Stimulated activated CD4-positive, alpha-beta T cell treated with anti-CD3 and anti-CD28 coated beads, Interleukin-4, amount 100 ng/mL, for 48 hours (primary cell): ENCODE measurements around the gene ITGA11.

Experiments
- DNase-seq, 2 donors: peaks; one replicate each; pipeline ENCODE4 v3.0.0-alpha.2; 2020; ENCODE audit warnings: low read depth in 2 of 2

ITGA11 gene

GRCh38 chr15:68389041-68389930, 42.7 kb downstream of the ITGA11 start:
- no peak for DNase-seq

DNA sequence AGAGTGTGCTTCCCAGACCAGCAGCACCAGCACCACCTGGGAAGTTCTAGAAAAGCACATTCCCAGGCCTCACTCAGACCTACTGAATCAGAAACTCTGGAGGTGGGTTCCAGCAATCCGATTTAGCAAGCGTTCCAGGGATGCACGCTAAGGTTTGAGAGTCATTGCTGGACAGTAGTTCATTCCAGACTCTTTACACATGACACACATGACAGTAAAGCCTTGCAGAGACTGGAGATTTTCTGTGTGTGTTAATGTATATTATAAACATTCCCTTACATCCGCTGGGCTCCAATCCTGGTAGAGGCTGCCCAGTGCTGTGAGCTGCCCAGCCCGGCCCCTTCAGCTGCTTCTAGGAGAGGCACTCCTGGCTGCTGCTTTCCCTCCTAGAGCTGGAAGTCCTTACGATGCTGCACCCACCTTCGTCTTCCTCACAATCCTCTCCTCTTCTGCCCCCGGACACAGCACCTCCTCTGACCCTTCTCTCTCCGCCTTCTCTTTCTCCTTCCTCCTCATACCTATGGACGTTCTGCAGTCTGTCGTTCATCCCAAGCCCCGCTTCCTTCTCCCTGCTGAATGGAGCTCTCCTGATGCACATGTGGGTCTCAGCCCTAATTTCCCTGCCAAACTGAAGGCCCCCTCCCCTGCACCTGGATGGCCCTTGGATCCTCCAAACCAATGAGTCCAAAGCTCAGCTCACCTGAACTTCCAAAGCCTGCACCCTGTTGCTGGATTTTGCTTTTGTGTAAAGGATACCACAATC, 44.4 kb downstream of the ITGA11 start:
- no peak for DNase-seq

GRCh38 chr15:68386587-68387288, 45.2 kb downstream of the ITGA11 start:
- DNase-seq, result no peak

DNA sequence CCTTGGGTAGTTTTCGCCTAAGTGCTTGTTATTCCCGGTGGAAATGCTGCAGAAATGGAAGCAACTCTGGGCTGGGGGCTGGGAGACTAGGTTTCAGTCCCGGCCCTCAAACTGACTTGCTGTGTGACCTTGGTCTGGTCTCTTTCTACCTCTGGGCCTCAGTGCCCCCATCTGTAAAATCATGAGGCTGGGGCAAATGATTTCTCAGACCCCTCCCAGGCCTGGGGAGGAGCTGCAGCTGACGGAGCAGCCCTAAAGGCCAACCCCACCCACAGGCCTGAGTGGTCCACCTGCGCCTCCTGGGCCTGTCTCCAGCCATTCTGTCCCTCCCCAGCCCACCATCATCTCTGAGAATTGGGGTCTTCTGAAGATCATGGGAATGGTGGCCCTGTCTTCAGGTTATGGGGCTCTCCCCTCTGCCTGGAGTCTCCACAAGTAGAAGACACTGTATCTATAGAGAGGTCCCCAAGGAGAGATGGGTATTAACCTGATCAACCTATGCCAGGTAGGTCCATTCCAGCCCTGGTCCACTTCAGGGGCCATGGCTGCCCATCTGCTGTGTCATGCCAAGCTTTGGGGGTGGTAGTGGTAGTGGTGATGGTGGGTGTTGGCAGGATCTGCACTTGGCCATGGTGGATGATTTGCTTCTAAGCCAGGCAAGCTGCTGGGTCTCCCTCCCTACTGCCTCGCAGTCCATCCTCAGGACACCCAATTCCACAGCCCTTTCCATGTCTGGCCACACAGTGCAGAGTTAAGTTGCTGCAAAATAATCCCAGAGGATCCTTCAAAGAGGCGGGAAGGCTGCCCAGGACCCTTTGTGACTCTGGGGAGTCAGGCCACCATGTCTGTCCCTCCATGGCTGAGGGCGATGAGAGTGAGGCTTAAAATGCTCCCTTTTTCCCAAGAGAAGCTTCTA, 46.0 kb downstream of the ITGA11 start:
- no peak for DNase-seq

- no peak for DNase-seq
Measured at GRCh38 chr15:68385240-68385561, 46.8 kb downstream of the ITGA11 start.

GRCh38 chr15:68384451-68385239, 47.3 kb downstream of the ITGA11 start:
- DNase-seq, result no peak

DNA sequence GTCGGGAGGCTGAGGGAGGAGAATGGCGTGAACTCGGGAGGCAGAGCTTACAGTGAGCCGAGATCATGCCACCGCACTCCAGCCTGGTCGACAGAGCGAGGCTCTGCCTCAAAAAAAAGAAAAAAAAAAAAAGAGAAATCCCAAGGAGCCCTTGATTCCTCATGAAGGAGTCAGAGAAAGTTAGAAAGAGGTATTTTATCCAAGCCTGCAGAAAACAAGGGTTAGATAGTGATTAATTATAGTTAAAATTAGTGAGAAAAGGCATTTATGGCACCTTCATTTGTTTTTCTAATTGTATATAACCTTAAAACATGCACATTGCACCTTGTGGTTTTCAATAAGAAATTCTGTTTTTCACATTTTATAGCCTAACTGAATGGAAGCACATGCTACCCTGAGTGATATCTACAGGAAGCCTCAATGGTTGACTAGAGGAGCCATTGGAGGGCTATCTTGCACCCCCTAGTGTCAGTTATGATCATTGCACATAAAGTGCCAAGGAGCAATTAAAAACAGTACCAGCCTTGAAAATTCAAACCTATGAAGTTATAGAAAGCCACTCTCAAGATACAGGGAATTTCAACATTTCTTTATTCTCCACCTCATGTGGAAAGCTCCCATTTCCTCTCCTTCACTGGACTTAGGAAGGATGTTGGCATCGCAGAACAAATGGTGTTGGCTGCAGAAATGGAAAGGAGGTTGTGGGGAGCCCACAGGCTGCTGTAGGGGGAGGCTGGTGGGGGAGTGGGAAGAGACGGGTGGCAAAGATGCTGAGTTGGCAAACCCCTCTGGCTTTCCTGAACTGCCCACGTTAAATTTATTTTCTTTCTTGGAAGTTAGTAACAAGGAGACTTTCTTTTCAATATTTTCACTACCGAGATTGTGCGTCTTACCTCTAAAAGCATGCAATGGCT, 48.5 kb downstream of the ITGA11 start:
- peak; percentile 14 to 24 for DNase-seq

- no peak for DNase-seq
Measured at GRCh38 chr15:68382286-68383007, 49.5 kb downstream of the ITGA11 start.

DNA sequence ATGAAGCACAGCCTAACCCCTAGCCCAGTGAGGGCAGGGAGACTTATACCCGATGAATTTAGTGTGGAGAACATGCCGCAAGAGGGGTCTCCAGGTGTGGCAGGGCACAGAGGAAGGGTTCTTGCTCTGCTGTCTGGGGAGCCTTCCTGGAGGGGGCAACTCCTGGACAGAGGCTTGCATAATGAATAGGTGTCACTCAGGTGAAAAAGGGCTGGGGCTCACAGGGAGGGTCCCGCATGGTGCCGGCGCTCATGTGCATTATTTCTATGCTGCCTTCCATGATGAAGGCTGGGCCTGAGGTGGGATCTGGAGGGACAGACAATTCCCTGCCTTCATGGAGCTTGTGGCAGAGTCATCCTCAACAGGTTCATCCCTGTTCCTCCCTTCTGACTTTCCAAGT, 51.5 kb downstream of the ITGA11 start:
- no peak for DNase-seq

DNA sequence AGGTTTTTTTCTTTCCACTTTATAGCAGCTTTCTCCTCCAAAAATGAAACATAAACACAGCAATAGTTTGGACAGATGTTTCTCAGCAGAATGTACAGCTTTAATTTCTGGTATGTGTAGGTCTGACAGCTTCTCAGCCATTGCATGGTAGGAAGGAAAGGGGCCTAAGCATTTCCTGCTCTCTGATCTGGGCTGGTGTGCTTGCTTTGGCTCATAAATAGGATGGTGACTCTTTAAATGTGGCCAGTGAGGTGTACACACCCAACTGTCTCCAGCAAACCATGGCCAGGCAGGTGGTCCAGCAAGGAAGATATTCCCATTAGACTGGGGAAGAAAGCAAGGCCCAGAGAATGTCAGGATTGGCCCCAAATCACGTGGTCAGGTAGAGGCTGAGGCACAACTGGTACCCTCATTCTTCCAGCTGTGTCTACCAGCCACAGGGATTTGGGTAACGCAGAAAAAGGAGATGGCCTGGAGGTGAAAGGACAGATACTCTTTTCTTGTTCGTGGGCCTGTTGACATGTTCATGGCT, 52.1 kb downstream of the ITGA11 start:
- DNase-seq, result no peak

DNA sequence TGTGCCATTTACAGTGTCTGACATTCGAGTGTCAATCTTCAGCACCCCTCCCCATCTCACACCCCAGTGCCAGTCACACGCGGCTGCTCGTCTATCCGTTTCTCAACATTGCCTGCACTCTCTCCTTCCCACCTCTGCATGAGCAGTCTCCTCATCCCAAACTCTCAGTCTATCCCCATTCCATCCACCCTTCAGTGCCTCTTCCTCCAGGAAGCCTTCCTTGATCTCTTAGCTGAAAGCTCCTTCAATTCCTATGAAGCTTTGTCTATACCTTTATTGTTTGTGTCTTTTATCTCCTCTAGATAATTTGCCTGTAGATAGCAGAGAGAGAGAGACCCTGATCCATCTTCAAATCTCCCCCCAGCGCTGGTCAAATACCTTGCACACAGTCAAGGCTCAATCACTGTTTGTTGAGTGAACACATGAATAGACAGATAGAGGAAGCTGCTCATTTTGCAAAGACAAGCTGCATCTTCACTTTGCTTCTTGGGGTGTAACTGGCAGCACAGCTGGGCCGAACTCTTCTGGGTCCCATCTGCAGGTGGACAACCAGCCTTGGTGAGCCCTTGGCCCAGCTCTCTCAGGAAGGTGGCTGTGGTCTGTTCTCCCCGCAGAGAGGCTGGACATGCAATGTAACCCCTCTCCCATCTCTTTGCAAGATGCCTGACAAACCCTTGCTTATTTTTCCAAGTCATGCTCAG, 52.8 kb downstream of the ITGA11 start:
- no peak for DNase-seq

DNA sequence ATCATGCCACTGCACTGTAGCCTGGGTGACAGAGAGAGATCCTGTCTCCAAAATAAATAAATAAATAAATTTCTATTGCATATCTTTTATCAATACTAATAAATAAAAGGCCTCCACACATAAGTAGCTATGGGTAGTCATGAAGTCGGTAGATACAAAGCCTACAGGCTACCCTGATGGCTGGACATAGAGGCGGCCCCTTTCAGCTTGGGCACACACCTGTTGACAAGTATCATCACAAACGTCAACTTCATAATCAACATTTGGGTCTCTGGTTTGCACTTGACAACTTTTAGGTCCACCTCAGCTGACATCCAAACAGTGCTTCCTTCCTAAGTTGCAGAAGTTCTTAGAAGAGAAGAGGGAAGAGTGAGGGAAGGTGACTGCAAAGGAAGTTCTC, 53.4 kb downstream of the ITGA11 start:
- no peak for DNase-seq

- no peak for DNase-seq
Measured at GRCh38 chr15:68377766-68378165, 54.2 kb downstream of the ITGA11 start.

GRCh38 chr15:68376447-68377060, 55.4 kb downstream of the ITGA11 start:
- DNase-seq, result no peak

DNA sequence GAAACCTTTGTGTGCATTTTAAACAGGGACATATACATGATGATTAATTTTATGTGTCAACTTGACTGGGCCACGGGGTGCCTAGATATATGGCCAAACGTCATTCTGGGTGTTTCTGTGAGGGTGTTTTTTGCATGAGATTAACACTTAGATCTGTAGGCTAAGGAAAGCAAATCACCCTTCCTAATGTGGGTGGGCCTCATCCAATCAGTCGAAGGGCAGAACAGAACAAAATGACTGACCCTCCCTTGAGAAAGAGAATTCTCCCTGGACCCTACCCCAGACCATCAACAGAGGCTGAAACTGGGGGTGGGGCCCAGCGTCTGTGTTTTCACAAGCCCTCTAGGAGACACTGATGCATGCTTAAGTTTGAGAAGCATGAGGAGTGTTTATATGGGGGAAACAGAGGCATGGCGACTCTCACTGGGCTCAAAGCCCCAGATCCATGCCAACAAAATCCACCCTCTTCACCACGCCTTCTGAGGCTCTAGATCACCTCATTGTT, 56.2 kb downstream of the ITGA11 start:
- DNase-seq, result no peak

GRCh38 chr15:68375191-68375631, 56.8 kb downstream of the ITGA11 start:
- DNase-seq, result no peak

DNA sequence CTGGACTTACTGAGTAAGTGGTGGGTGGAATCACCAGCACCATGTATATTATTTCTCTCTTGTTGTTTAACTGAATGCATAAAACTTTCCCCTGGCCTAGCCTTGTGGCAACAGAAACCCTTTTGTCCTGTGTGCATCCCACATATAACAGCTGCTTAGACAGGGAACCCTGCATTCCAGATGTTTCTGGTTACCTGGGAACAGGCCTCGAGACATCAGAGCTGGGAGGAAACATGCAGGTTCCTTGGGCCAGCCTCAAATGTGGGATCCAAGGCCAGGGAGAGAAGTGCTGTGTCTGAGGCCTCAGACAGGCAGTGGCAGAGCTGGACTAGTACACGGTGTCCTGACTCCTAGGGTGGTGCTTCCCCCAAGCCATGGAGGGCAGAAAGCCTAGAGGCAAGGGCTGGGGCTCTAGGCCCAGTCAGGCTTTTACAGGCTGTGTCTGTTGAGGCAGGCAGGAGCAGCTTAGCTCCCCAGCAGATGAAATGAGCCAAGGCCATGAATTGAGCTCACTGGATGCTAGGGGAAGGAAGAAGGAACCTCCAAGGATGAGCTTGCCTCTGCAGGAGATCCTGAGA, 57.7 kb downstream of the ITGA11 start:
- no peak for DNase-seq
